OCI-LY3 (cell line): Measurements from ENCODE around the gene AUTS2.

ENCODE experiments used
- H2AFZ ChIP-seq: fragments of 200-600, 300-600 bp; shearing (Covaris generic); 2 replicates; pipeline ENCODE4 v1.6.0; 2014; ENCODE audit warnings: antibody characterized with exemption, low read depth, low read length
- H3K27ac ChIP-seq: fragments of 200-600, 300-600 bp; sonication (generic); 2 replicates; pipeline ENCODE4 v1.5.1; 2014; ENCODE audit warnings: mild to moderate bottlenecking, low read length, moderate library complexity, mixed read lengths
- H3K27me3 ChIP-seq: fragments of 200-600, 300-600 bp; sonication (generic); 2 replicates; pipeline ENCODE4 v1.6.1; 2014; ENCODE audit warnings: low read depth, low read length, mixed read lengths
- H3K36me3 ChIP-seq: fragments of 200-600, 300-600 bp; sonication (generic); replicated peaks from 2 replicates; pipeline ENCODE3; 2014; ENCODE audit warnings: low read depth, low read length, mixed read lengths
- H3K4me1 ChIP-seq: fragments of 300-600, 200-600 bp; sonication (generic); 2 replicates; pipeline ENCODE4 v1.6.1; 2014; ENCODE audit warnings: low read length, mixed read lengths
- H3K4me2 ChIP-seq: fragments of 200-600, 300-600 bp; sonication (generic); 2 replicates; pipeline ENCODE4 v1.6.1; 2014; ENCODE audit warnings: low read length, mixed read lengths
- H3K4me3 ChIP-seq: fragments of 300-600, 200-600 bp; sonication (generic); 2 replicates; pipeline ENCODE4 v1.5.1; 2014; ENCODE audit warnings: antibody characterized with exemption, mild to moderate bottlenecking, low read length, moderate library complexity
- H3K79me2 ChIP-seq: fragments of 300-600, 200-600 bp; shearing (Covaris generic); 2 replicates; pipeline ENCODE4 v1.6.1; 2014; ENCODE audit warnings: mild to moderate bottlenecking, low read length, mixed read lengths
- H3K9ac ChIP-seq: fragments of 300-600, 200-600 bp; shearing (Covaris generic); 2 replicates; pipeline ENCODE4 v1.6.0; 2014; ENCODE audit warnings: mild to moderate bottlenecking, low read length, moderate library complexity
- H3K9me3 ChIP-seq: fragments of 200-600, 300-600 bp; shearing (Covaris generic); 2 replicates; pipeline ENCODE4 v1.6.1; 2014; ENCODE audit warnings: low read length, mixed read lengths; ENCODE audit not compliant: insufficient read depth
- H4K20me1 ChIP-seq: fragments of 200-600, 300-600 bp; sonication (generic); 2 replicates; pipeline ENCODE4 v1.6.1; 2016; ENCODE audit warnings: low read length, mixed read lengths; ENCODE audit not compliant: insufficient read depth
- EZH2phosphoT487 ChIP-seq: fragments of 200-600 bp; shearing (Covaris generic); IDR thresholded peaks from 2 replicates; pipeline ENCODE4 v1.6.1; 2018; ENCODE audit warnings: antibody characterized with exemption, mixed run types, low read depth
- TF ChIP-seq, protein P1 (sequence below): fragments of 200-600, 300-600 bp; sonication (generic); IDR thresholded peaks from 2 replicates; pipeline ENCODE4 v1.5.1; 2014; ENCODE audit warnings: antibody characterized with exemption, low read length, low read depth

AUTS2 gene

DNA sequence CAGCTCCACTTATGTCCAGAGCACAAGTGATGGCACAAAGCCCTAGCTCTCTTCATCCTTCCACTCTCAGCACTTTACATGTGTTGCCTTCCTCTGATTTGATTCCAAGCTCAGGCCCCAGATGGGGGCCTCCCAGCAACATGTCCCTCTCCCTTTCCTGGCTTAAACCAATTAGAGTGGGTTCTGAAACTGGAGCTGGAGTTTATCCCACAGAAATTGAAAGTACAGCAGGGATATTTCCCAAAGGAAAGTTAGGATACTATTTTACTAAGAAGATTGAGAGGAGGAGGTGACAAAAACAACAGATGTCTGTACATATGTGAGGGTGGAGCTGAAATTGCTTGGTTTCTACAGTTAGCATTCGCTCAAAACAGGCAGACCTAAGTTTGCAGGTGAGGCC lies 724.6 kb downstream of the AUTS2 start:
- Histone ChIP-seq H3K27me3 (no peaks in the 10 kb centered on the region), H4K20me1 (no peaks in the 10 kb centered on the region), H3K4me1 (no peaks in the 10 kb centered on the region), H3K4me2 (no peak overlapping the region), H3K79me2 (no peaks in the 10 kb centered on the region), H3K9me3 (no peaks in the 10 kb centered on the region), H3K4me3 (no peak overlapping the region), H3K9ac (no peak overlapping the region), H3K36me3 (no peaks in the 10 kb centered on the region), H3K27ac (no peak overlapping the region), H2AFZ (no peak overlapping the region)
- TF ChIP-seq, protein P1, sequence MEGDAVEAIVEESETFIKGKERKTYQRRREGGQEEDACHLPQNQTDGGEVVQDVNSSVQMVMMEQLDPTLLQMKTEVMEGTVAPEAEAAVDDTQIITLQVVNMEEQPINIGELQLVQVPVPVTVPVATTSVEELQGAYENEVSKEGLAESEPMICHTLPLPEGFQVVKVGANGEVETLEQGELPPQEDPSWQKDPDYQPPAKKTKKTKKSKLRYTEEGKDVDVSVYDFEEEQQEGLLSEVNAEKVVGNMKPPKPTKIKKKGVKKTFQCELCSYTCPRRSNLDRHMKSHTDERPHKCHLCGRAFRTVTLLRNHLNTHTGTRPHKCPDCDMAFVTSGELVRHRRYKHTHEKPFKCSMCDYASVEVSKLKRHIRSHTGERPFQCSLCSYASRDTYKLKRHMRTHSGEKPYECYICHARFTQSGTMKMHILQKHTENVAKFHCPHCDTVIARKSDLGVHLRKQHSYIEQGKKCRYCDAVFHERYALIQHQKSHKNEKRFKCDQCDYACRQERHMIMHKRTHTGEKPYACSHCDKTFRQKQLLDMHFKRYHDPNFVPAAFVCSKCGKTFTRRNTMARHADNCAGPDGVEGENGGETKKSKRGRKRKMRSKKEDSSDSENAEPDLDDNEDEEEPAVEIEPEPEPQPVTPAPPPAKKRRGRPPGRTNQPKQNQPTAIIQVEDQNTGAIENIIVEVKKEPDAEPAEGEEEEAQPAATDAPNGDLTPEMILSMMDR, result no peak
- no peak for TF ChIP-seq EZH2phosphoT487

DNA sequence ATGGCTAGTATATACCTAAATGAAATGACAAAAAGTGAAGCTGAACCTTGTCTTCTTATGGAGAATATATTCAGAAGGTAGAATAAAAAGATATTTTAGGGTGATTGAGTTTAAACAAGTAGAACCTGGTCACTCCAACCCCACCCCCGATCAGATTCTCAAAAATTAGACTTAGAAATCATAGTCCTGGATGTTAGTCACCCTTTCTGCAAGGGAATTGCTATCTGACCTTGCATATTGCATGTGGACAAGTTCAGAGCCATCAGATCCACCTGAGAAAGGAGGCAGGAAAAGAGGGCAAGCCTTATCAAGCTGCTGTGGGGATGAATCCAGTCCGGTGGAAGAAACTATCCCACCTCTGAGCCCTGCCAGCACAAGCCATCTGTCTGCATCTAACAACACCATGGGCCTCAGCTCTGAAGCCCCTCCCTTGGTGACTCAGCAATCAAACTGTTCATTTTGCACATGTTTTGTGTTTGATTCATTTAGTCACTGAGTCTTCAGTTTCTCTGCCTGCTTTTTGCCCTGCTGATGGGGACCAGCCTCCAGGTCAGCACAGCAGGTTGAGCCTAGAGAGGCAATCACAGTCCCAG lies 727.3 kb downstream of the AUTS2 start:
- Histone ChIP-seq H3K4me1 (no peaks in the 10 kb centered on the region), H3K9me3 (no peaks in the 10 kb centered on the region), H3K27me3 (no peaks in the 10 kb centered on the region), H4K20me1 (no peaks in the 10 kb centered on the region), H2AFZ (no peak overlapping the region), H3K79me2 (no peaks in the 10 kb centered on the region), H3K36me3 (no peaks in the 10 kb centered on the region), H3K27ac (no peak overlapping the region), H3K9ac (no peak overlapping the region), H3K4me3 (no peak overlapping the region), H3K4me2 (no peak overlapping the region)
- TF ChIP-seq, protein P1, result no peak
- TF ChIP-seq EZH2phosphoT487, result no peak

- H3K9me3 ChIP-seq, result no peaks in the 10 kb centered on the region
- no peak overlapping the region for H3K9ac ChIP-seq
- no peaks in the 10 kb centered on the region for H4K20me1 ChIP-seq
- no peak overlapping the region for H3K4me3 ChIP-seq
- no peaks in the 10 kb centered on the region for H3K79me2 ChIP-seq
- H3K27me3 ChIP-seq, result no peaks in the 10 kb centered on the region
- no peaks in the 10 kb centered on the region for H3K4me1 ChIP-seq
- no peak overlapping the region for H3K4me2 ChIP-seq
- H2AFZ ChIP-seq, result no peak overlapping the region
- TF ChIP-seq, protein P1, result no peak
- no peak for TF ChIP-seq EZH2phosphoT487
- no peak overlapping the region for H3K27ac ChIP-seq
- no peaks in the 10 kb centered on the region for H3K36me3 ChIP-seq
These were observed 736.0 kb downstream of the AUTS2 start for GRCh38 chr7:70334295-70334694.

DNA sequence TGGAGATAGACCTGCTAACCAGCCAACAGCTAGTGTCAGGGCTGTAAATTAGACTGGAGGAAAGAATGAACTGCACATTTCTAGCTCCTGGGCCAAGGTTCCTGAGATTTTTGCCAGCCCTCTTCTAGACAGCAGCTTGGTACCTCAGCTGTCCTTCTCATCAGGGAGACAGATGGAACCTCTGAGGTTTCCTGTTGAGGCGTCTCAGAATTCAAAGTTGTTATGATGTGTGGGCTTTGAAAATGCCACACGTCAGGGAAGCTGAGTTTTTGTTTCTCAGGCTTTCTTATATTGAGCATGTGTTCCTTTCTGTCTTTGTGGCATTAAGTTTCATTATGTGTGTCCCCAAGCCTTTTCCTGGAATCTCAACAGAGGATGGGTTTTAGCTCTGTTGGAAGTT lies 736.6 kb downstream of the AUTS2 start:
- no peak overlapping the region for H3K4me2 ChIP-seq
- no peaks in the 10 kb centered on the region for H3K4me1 ChIP-seq
- no peaks in the 10 kb centered on the region for H3K79me2 ChIP-seq
- H3K4me3 ChIP-seq, result no peak overlapping the region
- no peak overlapping the region for H3K27ac ChIP-seq
- no peaks in the 10 kb centered on the region for H3K9me3 ChIP-seq
- H4K20me1 ChIP-seq, result no peaks in the 10 kb centered on the region
- H2AFZ ChIP-seq, result no peak overlapping the region
- no peaks in the 10 kb centered on the region for H3K27me3 ChIP-seq
- no peaks in the 10 kb centered on the region for H3K36me3 ChIP-seq
- no peak overlapping the region for H3K9ac ChIP-seq
- TF ChIP-seq, protein P1, result no peak
- TF ChIP-seq EZH2phosphoT487, result no peak
